Stimulated activated CD4-positive, alpha-beta T cell treated with anti-CD3 and anti-CD28 coated beads, Interleukin-2, amount 100 ng/mL, for 48 hours (primary cell): ENCODE data around the gene TP73.
A peak's percentile ranks its signal among the peaks of the same experiment; 100 is the strongest.
"Not testable (repeated sequence)": the region's sequence is repeated elsewhere in the genome, so short reads cannot be mapped to it uniquely, and the experiment has no call there.

Experiments
- DNase-seq, 2 donors: peaks; one replicate each; pipeline ENCODE4 v3.0.0-alpha.2; 2020

Gene TP73

GRCh38 chr1:3618881-3619671 lies 33.2 kb upstream of the TP73 start:
- DNase-seq = peak; percentile 72 to 73

DNA sequence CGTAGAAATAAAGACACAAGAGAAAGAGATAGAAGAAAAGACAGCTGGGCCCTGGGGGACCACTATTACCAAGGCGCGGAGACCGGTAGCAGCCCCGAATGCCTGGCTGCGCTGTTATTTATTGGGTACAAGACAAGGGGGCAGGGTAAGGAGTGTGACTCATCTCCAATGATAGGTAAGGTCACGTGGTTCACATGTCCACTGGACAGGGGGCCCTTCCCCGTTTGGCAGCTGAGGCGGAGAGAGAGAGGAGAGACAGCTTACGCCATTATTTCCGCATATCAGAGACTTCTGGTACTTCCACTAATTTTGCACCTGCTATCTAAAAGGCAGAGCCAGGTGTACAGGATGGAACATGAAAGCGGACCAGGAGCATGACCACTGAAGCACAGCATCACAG lies 31.6 kb upstream of the TP73 start:
- no peak for DNase-seq

- DNase-seq = not testable (repeated sequence)
These were observed 31.1 kb upstream of the TP73 start for GRCh38 chr1:3621151-3621671.

DNA sequence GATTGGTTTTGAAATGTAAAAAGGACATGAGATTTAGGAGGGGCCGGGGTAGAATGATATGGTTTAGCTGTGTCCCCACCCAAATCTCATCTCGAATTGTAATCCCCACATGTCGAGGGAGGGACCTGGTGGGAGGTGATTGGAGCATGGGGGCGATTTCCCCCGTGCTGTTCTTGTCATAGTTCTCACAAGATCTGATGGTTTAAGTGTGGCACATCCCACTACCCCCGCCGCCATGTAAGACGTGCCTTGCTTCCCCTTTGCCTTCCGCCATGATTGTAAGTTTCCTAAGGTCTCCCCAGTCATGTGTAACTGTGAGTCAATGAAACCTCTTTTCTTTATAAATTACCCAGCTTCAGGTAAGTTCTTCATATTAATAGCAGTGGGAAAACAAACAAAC lies 30.2 kb upstream of the TP73 start:
- not testable (repeated sequence) for DNase-seq

GRCh38 chr1:3623441-3624199 lies 28.7 kb upstream of the TP73 start:
- no peak for DNase-seq

GRCh38 chr1:3624200-3625136 lies 27.8 kb upstream of the TP73 start, which contains the start of gene TPRG1L:
TSS of gene TPRG1L (plus strand) at chr1:3625015. CDS start at chr1:3625073, 58 bp downstream.
- peak; percentile 97 to 99 for DNase-seq

- DNase-seq = no peak
These were observed 27.0 kb upstream of the TP73 start for GRCh38 chr1:3625151-3625907.

- no peak for DNase-seq
These were observed 26.3 kb upstream of the TP73 start for GRCh38 chr1:3626025-3626424.

DNA sequence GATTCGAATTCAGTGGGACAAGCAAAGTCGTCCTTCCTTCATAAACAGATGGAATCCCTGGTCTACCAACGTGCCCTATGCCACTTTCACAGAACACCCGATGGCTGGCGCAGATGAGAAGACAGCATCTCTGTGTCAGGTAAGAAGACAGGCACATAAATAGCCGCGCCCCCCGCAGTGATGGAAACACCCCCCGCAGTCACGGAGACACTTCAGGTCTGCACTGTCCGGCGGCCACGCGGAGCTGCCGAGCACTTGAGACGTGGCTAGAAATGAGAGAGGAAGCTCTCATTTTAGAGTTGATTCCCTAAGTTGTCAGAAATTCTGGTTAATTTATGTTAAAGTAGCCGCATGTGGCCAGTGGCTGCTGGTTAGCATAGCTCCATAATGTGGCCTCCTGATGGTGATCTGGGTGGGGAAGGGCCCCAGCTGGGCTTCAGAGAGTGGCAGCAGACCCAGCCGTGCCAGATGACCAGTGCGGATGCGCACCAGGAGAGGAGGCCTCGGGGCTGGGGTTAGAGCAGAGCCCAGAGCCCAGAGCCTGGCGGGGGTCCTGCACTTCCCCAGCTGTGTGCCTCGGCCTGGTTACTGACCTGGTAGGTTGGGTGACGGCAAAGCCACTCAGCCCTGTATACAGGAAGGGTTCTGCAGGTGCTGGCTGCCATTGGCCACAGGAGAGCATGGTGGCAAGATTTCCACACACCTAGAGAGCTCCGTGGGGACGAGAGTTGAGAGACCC lies 24.6 kb upstream of the TP73 start:
- no peak for DNase-seq

DNA sequence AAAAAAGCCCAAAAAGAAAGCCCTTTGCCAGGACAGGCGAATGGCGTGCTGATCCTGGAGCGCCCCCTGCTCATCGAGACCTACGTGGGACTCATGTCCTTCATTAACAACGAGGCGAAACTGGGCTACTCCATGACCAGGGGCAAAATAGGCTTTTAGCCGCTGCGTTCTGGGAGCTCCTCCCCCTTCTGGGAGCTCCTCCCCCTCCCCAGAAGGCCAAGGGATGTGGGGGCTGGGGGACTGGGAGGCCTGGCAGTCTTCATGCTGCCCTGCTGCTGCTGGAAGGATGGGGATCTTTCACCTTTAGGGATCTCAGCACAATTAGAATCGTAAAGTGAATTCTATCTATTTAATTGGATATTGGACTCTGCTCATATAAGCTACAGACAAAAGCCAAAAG lies 23.9 kb upstream of the TP73 start:
- no peak for DNase-seq

DNA sequence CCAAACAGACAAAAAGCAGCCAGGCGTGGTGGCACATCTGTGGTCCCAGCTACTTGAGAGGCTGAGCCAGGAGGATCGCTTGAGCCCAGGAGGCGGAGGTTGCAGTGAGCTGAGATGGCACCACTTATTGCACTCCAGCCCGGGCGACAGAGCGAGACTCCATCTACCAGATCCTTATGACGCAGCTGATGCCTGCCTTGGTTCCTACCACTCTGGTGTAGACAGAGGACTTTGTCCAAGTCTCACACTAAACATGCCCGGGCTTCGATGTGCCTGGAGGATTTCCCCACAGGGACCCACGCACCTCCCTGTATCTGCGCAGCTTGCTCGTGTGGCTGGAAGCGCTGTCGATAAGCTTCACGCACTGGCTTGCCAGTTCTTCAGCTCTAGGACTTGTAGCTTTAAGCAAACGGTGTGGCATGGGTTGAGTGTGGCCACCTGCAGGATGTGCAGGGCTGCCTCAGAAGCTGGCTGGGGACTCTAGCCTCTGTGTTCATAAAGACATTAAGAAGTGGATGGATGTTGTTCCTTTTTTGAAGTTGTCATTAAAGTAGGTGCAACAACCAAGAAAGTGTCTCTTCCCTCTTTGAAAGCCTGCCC lies 22.7 kb upstream of the TP73 start:
- DNase-seq = no peak

DNA sequence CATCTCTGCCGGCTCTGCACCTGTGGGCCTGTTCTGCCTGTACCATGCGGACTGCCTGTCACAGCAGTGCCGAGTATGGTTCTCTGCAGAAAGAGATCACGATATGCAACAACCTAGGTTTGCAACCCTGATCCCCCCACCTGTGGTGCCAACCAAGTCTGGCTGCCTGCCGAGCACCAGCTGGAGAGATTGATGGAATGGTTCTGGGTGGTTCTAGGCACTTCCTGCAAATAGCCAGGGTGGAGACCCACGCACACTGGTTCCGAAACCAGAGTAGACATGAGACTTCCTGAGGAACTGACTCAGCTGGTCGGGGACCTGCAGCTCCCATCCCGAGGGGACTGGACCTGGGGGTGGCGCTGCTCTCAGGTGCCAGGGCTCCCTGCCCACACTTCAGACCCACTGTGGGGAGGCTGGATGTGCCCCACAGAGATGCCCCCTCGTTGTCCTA lies 22.1 kb upstream of the TP73 start:
- DNase-seq = no peak

DNA sequence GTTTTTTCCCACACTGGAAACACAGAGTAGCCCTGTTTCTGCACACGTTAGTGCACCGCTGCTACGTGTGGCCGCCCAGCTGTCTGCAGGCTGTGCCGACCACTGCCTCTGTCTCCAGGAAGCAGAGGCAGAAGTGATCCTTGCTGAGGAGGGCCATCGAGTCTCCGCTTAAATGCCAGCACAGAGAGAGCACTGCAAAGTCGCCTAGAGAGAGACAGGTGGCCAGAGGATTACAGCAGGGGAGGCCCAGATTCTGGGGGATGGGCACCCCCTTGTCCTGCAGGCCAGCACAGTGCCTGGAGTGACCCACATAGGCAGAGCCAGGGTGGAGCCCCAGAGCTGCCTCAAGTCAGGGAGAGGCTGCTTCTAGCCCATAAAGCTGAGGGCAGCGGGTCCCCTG lies 21.4 kb upstream of the TP73 start:
- DNase-seq = no peak

- DNase-seq = no peak
These were observed 20.7 kb upstream of the TP73 start for GRCh38 chr1:3631320-3632260.

DNA sequence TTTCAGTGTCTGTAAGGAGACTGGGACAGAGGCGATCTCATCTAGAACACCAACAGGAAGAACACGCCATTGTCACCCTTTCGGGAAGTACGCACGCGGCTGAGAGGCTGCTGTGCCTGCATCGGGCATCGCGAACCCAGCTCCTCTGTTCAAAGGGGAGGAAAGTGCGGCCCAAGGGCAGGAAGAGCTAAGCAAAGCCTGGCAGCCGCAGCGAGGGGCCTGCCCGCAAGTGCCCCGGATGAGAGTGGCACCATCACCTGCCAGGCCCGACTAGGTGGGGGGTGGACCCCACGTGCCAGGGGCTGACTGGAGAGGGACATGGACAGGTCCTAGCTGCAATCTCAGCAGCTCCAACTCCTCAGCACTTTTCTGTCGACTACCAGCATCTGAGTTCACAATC lies 20.0 kb upstream of the TP73 start:
- no peak for DNase-seq

DNA sequence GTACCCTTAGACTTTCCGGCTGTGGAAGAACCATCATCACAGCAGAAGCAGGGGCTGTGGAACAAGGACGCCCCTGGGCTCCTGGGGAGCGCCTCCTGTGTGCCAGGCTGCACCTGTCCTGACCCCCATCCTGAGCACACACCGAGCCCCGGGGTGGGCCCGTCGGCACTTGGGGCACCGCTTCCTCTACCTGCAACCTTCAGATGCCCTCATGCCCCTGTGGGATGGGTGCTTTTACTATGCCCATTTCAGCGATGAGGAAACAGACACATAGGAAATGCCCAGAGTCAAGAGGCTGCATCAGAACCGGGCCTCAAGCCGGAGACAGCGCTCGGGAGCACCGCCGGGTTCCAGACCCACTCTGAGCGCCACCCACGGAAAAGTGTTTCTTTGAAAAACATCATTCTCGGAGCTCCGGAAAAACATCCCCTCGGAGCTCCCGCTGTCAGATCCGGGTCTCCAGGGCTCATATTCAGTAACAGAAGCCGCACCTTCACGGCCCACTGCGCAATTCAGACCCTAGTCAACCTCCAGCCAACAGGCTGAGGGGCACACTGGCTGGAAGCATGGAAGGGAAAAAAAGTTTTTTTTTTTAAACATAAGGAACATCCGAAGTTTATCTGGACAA lies 19.5 kb upstream of the TP73 start:
- no peak for DNase-seq

- no peak for DNase-seq
These were observed 18.8 kb upstream of the TP73 start for GRCh38 chr1:3633344-3634058.

- no peak for DNase-seq
These were observed 18.1 kb upstream of the TP73 start for GRCh38 chr1:3634059-3634800.
